Body of pancreas (tissue), 4 donors: Measurements from ENCODE around the gene ACER3.

Experiments used
- POLR2A ChIP-seq, 3 donors: fragments of 450-650 bp; IDR thresholded peaks; one replicate each; pipeline ENCODE4 v1.6.1; 2016; ENCODE audit warnings: antibody characterized with exemption in 3 of 3, mild to moderate bottlenecking in 2 of 3
- TF ChIP-seq, protein P1 (sequence below), 7 experiments: fragments of 450-650 bp in 4 of 7; fragments of 200-600 bp in 3 of 7; sonication (generic) in 3 of 7; IDR thresholded peaks; one replicate each; pipeline ENCODE4 v1.5.1; 2016 to 2019; ENCODE audit warnings: antibody characterized with exemption in 7 of 7

DNA sequence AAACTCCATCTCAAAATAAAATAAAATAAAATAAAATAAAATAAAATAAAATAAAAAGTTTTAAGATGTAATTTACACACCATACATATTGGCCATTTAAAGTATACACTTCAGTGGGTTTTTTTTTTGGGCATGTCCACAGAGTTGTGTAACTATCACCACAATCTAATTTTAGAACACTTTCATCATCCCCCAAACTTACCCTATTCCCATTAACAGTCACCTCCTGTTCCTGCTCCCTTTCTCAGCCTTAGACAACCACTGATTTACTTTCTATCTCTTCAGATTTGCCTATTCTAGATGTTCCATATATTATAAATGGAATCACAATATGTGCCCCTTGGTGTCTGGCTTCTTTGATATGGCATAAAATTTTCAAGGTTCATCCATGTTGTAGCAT, 4.6 kb upstream of the ACER3 start:
- TF ChIP-seq, protein P1, sequence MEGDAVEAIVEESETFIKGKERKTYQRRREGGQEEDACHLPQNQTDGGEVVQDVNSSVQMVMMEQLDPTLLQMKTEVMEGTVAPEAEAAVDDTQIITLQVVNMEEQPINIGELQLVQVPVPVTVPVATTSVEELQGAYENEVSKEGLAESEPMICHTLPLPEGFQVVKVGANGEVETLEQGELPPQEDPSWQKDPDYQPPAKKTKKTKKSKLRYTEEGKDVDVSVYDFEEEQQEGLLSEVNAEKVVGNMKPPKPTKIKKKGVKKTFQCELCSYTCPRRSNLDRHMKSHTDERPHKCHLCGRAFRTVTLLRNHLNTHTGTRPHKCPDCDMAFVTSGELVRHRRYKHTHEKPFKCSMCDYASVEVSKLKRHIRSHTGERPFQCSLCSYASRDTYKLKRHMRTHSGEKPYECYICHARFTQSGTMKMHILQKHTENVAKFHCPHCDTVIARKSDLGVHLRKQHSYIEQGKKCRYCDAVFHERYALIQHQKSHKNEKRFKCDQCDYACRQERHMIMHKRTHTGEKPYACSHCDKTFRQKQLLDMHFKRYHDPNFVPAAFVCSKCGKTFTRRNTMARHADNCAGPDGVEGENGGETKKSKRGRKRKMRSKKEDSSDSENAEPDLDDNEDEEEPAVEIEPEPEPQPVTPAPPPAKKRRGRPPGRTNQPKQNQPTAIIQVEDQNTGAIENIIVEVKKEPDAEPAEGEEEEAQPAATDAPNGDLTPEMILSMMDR (IDR thresholded peaks at IDR 0.05), result no peak
- TF ChIP-seq POLR2A (IDR thresholded peaks at IDR 0.05), result no peak
